ENCODE data around the gene ERC2.
A peak's percentile ranks its signal among the peaks of the same experiment; 100 is the strongest.

Gene ERC2

GRCh38 chr3:55554634-55555425 lies 913.4 kb downstream of the ERC2 start:
- no peak for TF ChIP-seq CTCF (conservative IDR thresholded peaks at IDR 0.05; ENCODE audit: control insufficient read depth, insufficient read depth, low read depth, low read length)
- DNase-seq (ENCODE audit: low read depth): no peak
- H3K4me3 ChIP-seq (ENCODE audit: control insufficient read depth, low read depth, low read length): no peak overlapping the region

- no peak overlapping the region for H3K4me3 ChIP-seq (ENCODE audit: control insufficient read depth, low read depth, low read length)
- no peak for TF ChIP-seq CTCF (conservative IDR thresholded peaks at IDR 0.05; ENCODE audit: control insufficient read depth, insufficient read depth, low read depth, low read length)
- no peak for DNase-seq (ENCODE audit: low read depth)
Observed at GRCh38 chr3:55551644-55552043, 916.6 kb downstream of the ERC2 start.

- H3K4me3 ChIP-seq (ENCODE audit: control insufficient read depth, low read depth, low read length): no peak overlapping the region
- TF ChIP-seq CTCF (conservative IDR thresholded peaks at IDR 0.05; ENCODE audit: control insufficient read depth, insufficient read depth, low read depth, low read length): peak; percentile 27
- DNase-seq (ENCODE audit: low read depth): peak; percentile 47
Observed at GRCh38 chr3:55549177-55549576, 919.1 kb downstream of the ERC2 start.

- DNase-seq (ENCODE audit: low read depth): no peak
- H3K4me3 ChIP-seq (ENCODE audit: control insufficient read depth, low read depth, low read length): no peak overlapping the region
- TF ChIP-seq CTCF (conservative IDR thresholded peaks at IDR 0.05; ENCODE audit: control insufficient read depth, insufficient read depth, low read depth, low read length): no peak
Observed at GRCh38 chr3:55546866-55547669, 921.2 kb downstream of the ERC2 start.

GRCh38 chr3:55545995-55546394 lies 922.3 kb downstream of the ERC2 start:
- TF ChIP-seq CTCF (conservative IDR thresholded peaks at IDR 0.05; ENCODE audit: control insufficient read depth, insufficient read depth, low read depth, low read length): no peak
- DNase-seq (ENCODE audit: low read depth): no peak
- no peak overlapping the region for H3K4me3 ChIP-seq (ENCODE audit: control insufficient read depth, low read depth, low read length)

GRCh38 chr3:55544219-55544618 lies 924.0 kb downstream of the ERC2 start:
- no peak overlapping the region for H3K4me3 ChIP-seq (ENCODE audit: control insufficient read depth, low read depth, low read length)
- no peak for TF ChIP-seq CTCF (conservative IDR thresholded peaks at IDR 0.05; ENCODE audit: control insufficient read depth, insufficient read depth, low read depth, low read length)
- no peak for DNase-seq (ENCODE audit: low read depth)

Data from fibroblast of mammary gland (primary cell).